LNCAP (cell line): ENCODE results near the gene STIM1.

ENCODE experiments used
- CTCF ChIP-seq: fragments of 450-650 bp; IDR thresholded peaks from 2 replicates; pipeline ENCODE4 v1.5.1; 2017; ENCODE audit warnings: mild to moderate bottlenecking

STIM1 gene

DNA sequence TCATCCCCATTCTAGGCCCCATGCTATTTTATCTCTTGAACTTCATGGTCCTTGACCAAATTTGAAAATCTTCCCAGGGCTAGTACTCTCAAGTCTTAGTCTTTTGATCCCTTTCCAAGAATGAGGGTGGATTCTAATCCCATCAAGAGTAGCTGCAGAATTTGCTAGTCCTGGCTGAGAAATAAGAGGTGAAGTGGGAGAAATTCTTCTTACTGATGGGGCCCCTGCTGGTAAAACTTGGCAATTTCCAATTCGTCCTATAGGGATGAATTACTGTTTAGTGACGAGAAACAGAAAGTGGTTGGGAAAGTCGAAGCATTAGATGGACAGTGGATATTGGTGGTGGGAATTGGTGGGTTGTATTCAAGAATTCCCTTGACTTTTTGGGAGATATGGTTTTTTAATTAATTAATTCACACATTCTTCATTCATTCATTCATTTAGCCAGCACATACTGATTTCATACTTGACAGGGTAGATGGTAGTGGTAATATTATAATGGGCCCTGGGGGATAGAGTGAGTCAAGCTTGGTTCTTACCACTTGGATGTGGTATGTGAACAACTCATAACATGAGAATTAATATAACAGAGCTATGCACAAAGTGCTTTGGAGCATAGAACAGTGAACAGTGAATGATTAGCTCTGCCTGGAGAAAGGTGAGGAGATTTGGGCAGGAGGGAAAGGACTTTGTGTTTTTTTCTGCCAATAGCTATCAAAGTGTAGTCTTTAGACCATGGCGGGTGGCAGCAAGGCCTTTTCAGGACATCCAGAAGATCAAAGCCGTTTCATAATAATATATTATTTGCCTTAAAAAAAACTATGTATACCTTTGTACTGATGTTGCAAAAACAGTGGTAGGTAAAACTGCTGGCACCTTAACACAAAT is 103.8 kb downstream of the STIM1 start:
- TF ChIP-seq CTCF = no peak

DNA sequence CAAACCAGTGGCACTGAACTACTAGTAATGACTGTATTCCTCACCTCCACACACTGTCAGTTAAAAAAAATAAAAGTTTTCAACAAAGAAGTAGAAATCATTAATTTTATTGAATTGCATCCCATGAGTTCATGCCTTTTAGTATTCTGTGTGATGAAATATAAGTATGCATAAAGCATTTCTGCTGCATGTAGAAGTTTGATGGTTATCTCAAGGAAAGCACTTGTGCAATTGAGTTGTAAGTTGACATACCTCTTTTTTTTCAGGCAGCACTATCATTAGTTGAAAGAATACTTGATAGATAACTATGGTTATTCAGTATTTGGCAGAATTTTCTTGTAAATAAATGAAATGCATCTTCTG is 104.4 kb downstream of the STIM1 start:
- no peak for TF ChIP-seq CTCF

DNA sequence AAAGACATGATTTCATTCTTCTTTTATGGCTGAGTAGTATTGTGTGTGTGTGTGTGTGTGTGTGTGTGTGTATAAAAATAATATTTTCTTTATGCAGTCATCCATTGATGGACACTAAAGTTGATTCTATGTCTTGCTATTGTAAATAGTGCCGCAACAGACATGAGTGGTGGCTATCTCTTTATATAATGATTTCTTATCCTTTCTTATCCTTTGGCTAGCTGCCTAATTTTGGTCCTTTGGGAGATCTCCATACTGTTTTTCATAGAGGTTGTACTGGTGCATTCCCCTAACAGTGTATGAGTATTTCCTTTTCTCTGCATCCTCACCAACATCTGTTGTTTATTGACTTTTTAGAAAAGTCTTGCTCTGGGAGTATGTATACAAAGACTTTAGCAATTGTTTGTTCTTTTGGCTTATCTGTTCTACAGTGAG is 107.0 kb downstream of the STIM1 start:
- no peak for TF ChIP-seq CTCF

GRCh38 chr11:3964056-3964455 is 108.6 kb downstream of the STIM1 start:
- no peak for TF ChIP-seq CTCF

DNA sequence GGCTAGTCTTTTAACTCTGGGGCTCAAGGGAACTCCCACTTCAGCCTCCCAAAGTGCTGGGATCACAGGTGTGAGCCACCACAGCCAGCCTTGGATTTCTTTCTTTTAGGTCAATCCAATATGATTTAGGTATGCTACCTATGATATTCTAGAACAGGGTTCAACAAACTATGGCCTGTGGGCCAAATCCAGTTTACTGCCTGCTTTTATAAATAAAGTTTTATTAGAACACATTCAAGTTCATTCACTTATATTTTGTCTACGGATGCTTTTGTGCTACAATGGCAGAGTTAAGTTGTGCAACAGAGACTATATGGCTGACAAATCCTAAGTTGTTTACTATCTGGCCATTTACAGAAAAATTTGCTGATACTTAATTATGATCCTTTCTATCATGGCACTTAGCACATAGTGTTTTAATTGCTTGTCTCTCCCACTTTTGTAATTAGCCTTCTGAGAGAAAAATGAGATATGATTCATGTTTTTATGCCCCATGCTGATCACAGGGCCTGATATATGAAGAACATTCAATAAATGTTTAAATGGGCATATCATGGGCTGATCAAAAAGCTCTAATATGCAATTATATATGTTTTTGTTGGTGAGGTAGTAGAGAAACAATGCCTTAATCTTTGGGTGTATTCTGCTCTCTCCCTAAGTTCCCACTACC is 109.6 kb downstream of the STIM1 start:
- no peak for TF ChIP-seq CTCF

DNA sequence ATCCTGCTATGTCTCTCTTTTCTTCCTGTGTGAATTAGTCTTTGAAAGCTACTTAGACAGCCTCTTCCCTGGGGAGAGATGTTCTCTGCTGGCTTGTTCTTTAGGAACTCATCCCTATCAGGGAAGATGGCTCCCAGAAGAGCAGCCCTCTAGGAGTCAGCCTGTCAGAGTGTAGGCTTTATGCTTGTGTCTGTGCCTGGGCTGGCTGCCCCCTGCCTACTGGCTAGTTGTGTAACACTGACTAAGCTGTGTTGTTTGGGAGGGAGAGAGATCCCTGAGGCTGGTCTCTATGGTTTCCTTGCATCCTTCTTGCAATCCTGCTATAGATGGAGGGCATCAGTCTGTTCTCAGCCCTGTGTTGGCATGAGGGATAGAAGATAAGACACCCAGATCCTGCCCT is 112.2 kb downstream of the STIM1 start:
- no peak for TF ChIP-seq CTCF

DNA sequence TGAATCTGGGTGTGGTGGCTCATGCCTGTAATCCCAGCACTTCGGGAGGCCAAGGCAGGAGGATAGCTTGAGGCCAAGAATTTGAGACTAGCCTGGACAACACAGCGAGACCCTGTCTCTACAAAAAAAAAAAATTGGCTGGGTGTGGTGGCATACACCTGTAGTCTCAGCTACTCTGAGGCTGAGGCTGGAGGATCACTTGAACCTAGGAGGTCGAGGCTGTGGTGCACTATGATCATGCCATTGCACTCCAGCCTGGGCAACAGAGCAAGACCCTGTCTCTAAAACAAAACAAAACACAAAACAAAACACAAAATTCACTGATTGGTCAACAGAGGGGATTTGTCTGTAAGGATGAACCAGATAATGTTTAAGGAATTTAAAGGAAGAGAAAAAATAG is 113.7 kb downstream of the STIM1 start:
- no peak for TF ChIP-seq CTCF
